Iris pigment epithelial cell (primary cell): ENCODE measurements around the gene ABCC5.

ENCODE experiments used
- DNase-seq: peaks from one replicate; pipeline ENCODE4 v3.0.0-alpha.2; 2011; ENCODE audit warnings: low read depth

Gene ABCC5

DNA sequence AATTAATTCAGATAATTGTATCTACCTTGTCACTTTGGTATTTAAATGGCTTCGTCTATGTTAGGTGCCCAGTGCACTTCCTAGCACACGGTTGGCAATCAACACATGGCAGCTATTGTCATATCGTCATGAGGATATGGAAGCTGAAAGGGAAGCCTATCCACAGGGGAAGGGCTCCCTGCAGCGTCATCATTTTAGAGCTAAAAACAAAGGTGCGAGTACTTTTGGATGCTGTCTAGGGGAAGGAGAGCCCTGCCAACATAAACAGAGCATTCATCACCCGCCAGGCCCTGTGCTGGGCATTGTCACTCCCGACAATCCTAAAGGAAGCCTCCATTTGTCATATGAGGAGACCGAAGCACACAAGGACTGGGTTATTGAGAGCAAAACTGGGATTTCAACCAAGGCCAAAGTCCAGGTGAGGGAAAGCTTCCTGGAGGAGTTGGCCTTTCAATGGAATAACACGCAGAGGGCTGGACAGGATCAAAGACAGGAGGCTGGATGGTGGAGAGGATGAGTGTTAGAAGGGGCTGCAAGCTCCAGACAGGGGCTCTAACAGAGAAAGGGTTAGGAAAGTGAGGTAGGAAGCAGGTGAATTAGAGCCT, 125.0 kb downstream of the ABCC5 start:
- no peak for DNase-seq

DNA sequence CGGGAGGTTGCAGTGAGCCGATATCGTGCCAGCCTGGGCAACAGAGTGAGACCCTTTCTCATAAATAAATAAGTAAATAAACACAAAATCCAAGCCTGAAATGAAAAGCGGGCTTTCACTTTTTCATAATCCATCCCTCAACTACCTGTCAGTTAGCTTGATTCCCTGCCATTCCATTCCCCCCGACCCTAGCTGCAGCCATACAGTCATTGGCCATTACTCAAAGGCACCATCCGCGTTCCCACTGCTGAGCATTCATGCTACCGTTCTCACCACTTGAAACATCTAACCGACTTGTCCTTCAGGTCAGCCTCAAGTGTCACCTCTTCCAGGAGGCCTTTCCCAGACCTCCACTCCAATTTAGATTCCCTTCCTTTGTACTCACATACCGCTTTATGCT, 131.9 kb downstream of the ABCC5 start:
- DNase-seq, result no peak

DNA sequence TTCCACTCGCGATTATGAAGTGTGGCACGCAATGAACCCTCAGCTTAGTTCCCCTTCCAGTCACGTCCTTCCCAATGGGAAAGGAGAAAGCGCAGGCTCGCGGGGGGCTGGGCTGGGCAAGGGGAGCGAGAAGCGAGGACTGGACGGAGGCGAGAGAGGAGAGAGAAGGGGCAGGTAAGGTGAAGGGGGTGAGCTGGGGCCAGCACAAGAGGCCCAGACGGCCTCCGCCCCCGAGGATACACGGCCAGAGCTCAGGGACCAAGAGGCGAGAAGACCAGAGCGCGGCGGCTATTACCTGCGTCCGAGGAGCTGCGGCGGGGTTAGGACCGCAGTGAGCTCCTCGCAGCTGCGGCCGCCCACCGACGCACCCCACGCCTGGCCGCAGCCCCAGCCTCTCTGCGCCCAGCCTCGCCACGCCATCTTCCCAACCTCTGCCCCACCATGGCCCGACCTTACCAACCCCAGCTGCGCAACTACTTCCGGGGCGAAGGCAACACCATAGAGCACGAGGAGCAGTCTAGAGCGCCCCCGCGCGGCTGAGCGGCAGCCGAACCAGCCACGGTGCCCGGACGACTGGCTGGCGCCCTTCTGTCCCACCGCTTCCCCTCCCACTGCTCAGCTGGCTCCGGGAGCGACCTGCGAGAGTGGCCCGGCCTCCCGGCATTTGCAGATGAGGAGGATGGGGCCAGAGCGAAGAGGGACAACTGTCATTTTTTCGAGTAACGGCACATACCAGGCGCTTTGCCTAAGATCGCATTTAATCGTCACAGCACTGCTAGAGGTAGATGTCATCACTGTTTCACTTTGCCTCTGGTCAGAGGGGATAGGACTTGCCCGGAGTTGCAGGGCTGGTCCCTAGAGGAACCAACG, 133.0 kb downstream of the ABCC5 start, which contains the start of gene PARL:
Gene PARL, minus strand, starts transcription at position 454 of the 870 bp plus-strand sequence. Its CDS starts 34 bp downstream, at position 420.
- DNase-seq, result peak; percentile 86

DNA sequence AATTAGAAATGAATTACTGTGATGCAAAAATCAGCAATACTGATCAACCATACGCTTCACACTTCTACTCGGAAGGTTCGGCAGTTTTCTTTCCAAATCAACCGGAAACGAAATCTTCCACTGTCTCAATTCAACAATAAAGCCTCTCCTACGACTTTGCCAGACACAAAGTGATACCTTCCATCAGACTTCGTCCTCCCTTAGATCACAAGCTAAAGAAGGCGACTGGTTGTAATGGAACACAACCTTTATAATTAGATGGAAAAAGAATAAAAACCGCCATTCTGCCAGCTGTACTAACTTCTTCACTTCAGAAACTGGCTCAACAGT, 133.6 kb downstream of the ABCC5 start:
- peak; percentile 14 for DNase-seq

DNA sequence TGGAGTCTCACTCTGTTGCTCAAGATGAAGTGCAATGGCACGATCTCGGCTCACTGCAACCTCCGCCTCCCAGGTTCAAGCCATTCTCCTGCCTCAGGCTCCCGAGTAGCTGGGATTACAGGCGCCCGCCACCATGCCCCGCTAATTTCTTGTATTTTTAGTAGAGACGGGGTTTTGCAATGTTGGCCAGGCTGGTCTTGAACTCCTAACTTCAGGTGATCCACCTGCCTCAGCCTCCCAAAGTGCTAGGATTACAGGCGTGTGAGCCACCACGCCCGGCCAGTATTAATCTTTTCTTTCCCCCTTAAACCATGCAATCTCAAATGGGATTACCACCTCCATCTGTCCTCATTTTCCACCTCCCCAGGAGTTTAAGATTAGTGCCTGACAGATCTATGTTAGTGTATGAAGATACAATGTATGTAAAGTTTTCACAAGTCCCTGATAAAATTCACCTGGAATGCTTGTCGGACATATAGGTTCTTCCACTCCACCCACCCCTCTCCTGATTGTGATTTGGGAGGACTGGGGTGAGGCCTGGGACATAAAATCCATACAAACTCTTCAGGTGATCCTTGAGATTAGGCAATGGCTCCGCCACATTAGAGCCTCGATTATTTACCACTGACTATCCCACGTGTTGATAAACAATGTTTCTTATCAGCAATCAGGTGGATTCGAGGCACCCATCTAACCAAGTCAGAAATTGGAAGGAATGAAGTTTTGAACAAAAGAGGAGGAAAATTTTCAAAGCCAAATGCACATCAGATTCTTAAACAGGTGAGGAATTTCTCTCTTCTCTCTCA, 134.2 kb downstream of the ABCC5 start:
- DNase-seq, result no peak

DNA sequence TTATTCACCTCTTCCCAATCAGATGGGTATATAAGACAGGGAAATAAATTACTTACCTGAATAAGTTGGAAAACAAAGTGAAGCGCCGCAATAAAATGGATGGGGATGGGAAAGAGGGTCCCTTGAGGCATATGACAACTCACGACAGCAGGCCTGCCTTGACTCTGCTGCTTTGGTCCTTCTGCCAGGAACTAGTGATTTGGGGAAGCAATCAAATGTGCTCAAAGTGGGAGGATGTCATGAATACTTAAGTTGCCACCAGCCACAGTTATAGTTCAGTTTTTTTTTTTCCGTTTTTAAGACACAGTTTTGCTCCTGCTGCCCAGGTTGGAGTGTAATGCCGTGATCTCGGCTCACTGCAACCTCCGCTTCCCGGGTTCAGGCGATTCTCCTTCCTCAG, 137.6 kb downstream of the ABCC5 start:
- no peak for DNase-seq

DNA sequence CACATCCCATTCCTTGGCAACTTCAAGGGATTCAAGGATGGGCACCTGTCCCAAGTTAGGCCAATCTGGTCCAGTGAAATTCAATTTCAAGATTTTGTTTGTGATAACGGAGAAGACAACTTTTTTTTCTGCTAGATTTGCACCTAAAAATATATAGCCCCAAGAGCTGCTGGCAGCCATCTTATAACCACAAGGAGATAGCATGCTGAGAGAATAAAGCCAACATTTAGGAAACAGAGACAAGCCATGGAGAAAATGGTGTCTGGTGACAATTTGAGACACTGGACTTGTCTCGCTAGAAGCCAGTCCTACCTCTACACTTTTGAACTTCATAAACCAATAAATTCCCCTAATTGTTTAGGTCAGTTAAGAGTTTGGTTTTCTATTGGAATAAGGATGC, 138.4 kb downstream of the ABCC5 start:
- no peak for DNase-seq

DNA sequence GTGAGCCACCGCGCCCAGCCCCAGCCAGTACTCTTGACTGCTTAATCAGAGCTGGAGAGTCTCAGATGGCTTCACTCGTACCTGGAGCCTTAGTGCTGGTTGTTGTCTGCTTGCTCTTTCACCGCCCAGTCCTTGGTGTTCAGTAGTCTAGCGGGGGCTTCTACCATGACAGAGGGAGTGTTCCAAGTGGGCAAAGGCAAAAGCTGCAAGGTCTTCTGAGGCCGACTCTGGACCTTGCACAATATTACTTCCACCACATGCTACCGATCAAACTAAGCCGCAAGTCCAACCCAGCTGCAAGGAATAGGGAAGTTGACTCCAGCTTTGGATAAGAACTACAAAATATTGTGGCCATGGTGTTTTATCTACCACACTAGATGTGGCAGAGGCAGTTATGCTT, 139.6 kb downstream of the ABCC5 start:
- DNase-seq, result no peak

DNA sequence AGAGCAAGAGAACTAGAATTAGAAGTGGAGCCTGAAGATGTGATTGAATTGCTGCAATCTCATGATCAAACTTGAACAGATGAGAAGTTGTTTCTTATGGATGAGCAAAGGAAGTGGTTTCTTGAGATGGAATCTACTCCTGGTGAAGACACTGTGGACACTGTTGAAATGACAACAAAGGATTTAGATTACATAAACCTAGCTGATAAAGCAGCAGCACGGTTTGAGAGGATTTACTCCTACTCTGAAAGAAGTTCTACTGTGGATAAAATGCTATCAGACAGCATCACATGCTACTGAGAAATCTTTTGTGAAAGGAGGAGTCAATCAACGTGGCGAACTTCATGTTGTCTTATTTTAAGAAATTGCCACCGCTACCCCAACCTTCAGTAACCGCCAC, 140.5 kb downstream of the ABCC5 start:
- DNase-seq, result peak; percentile 44

DNA sequence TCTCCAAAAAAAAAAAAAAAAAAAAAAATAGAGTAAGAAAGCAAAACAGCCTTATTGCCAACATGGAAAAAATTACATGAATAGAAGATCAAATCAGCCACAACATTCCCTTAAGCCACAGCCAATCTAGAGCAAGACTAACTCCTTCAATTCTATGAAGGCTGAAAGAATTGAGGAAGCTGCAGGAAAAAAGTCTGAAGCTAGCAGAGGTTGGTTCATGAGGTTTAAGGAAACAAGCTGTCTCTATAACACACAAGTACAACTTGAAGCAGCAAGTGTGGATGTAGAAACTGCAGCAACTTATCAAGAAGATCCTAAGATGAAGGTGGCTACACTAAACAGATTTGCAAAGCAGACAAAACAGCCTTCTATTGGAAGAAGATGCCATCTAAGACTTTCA, 142.3 kb downstream of the ABCC5 start:
- DNase-seq, result no peak

DNA sequence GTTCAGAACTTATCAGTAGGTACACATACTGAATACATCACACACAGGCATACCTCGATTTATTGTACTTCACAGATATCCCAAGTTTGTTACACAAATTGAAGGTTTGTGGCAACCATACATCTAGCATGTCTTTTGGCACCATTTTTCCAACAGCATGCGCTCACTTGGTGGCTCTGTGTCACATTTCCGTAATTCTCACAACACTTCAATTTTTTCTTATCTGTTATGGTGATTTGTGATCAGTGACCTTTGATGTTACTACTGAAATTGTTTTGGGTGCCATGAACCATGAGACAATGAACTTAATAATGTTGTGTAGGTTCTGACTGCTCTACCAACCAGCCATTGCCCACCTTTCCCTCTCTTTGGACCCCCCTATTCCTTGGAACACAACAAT, 143.8 kb downstream of the ABCC5 start:
- DNase-seq, result no peak

DNA sequence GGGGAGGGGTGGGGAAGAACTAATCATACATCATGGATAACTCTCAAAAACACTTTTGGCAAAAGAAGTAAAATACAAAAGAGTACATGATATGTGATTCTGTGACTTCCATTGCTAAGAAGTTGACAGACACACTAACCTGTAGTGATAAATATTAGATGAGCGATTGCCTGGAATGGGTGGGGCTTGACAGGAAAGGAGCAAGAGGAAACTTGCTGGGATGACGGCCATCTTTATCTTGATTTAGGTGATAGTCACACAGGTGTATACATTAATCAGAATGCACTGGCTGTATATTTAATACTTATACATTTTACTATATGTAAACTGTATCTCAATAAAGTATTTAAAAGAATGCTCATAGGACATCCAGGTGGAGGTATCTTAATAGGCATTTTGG, 146.1 kb downstream of the ABCC5 start:
- DNase-seq, result no peak

DNA sequence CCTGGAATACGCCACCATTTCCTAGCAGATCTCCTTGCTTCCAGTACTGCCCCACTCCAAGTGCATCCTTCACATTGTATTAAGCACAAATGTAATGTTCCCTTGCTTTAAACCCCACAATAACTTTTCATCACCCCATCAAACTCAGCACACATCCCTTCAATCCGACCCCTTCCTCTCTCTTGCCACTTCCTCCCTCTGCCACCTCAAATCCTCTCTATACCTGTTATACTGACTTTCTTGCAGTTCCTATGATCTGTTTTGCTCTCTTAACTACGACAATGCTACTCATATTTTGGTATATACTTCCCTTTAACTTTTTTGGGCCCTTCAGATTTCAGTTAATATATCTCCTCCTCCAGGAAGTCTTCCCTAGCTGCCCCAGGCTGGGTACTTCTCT, 147.1 kb downstream of the ABCC5 start:
- no peak for DNase-seq
